ENCODE data around the gene HOXB4. TPM values are rescaled to one million over a fixed set of nuclear protein-coding genes. Genes with fewer than 3 reads are reported as not detected.

The HOXB4 gene
- polyA plus RNA-seq, 1 experiment, result 5.8 TPM

GRCh38 chr17:48549281-48549630 is 28.9 kb downstream of the HOXB4 start:
- Histone ChIP-seq H3K4me3 (ENCODE audit: low read depth, low read length) (no peak overlapping the region), H3K27me3 (ENCODE audit: control insufficient read depth, insufficient read depth, low read length) (no peaks in the 10 kb centered on the region), H3K27ac (ENCODE audit: low read depth, low read length) (peak overlapping the region; percentile 96), H3K9me3 (ENCODE audit: control insufficient read depth, insufficient read depth, low read length) (no peaks in the 10 kb centered on the region; the same call in 1 of the 2 replicates)
- no peak for DNase-seq (ENCODE audit: low read depth, low spot score)
- ChIA-PET CTCF (interaction anchor here (1.0 to 1.7 kb wide), 4 partner anchors 38 to 213 kb away, joined by 4 to 9 read pairs (median 5); partner anchors contain the start of gene HOXB5), POLR2A (interaction anchor here (1.0 to 3.8 kb wide), 5 partner anchors 8 to 49 kb away, joined by 3 to 12 read pairs (median 4); no protein-coding TSS in a partner anchor)
- TF ChIP-seq CTCF (IDR thresholded peaks at IDR 0.05; ENCODE audit: low read depth, low read length), result no peak

GRCh38 chr17:48548523-48549280 is 29.4 kb downstream of the HOXB4 start:
- H3K9me3 ChIP-seq (ENCODE audit: control insufficient read depth, insufficient read depth, low read length), result no peaks in the 10 kb centered on the region; the same call in 1 of the 2 replicates
- DNase-seq (ENCODE audit: low read depth, low spot score), result no peak
- peak overlapping the region; percentile 69 for H3K27ac ChIP-seq (ENCODE audit: low read depth, low read length)
- ChIA-PET POLR2A (interaction anchor here (1.0 to 3.8 kb wide), 6 partner anchors 8 to 50 kb away, joined by 3 to 12 read pairs (median 4); no protein-coding TSS in a partner anchor), CTCF (interaction anchor here (1.0 to 1.7 kb wide), 4 partner anchors 39 to 213 kb away, joined by 4 to 9 read pairs (median 5); partner anchors contain the start of gene HOXB5)
- H3K4me3 ChIP-seq (ENCODE audit: low read depth, low read length), result no peak overlapping the region
- TF ChIP-seq CTCF (IDR thresholded peaks at IDR 0.05; ENCODE audit: low read depth, low read length), result no peak
- H3K27me3 ChIP-seq (ENCODE audit: control insufficient read depth, insufficient read depth, low read length), result no peaks in the 10 kb centered on the region

- no peaks in the 10 kb centered on the region for H3K27me3 ChIP-seq (ENCODE audit: control insufficient read depth, insufficient read depth, low read length)
- H3K9me3 ChIP-seq (ENCODE audit: control insufficient read depth, insufficient read depth, low read length), result no peaks in the 10 kb centered on the region; the same call in 1 of the 2 replicates
- CTCF ChIA-PET, result interaction anchor here (1.2 to 1.6 kb wide), 4 partner anchors 55 to 212 kb away, joined by 4 to 5 read pairs (median 5); no protein-coding TSS in a partner anchor
- no peak for DNase-seq (ENCODE audit: low read depth, low spot score)
- POLR2A ChIA-PET, result interaction anchor here (0.9 to 1.8 kb wide), 11 partner anchors 9 to 62 kb away, joined by 3 to 8 read pairs (median 3); no protein-coding TSS in a partner anchor
- peak overlapping the region; percentile 84 for H3K27ac ChIP-seq (ENCODE audit: low read depth, low read length)
- H3K4me3 ChIP-seq (ENCODE audit: low read depth, low read length), result peak overlapping the region; percentile 47
- TF ChIP-seq CTCF (IDR thresholded peaks at IDR 0.05; ENCODE audit: low read depth, low read length), result no peak
These were observed 30.2 kb downstream of the HOXB4 start for GRCh38 chr17:48547808-48548522.

- no peaks in the 10 kb centered on the region for H3K27me3 ChIP-seq (ENCODE audit: control insufficient read depth, insufficient read depth, low read length)
- CTCF ChIA-PET, result interaction anchor here (0.9 to 1.6 kb wide), 6 partner anchors 42 to 212 kb away, joined by 3 to 5 read pairs (median 3); no protein-coding TSS in a partner anchor
These were observed 31.0 kb downstream of the HOXB4 start for GRCh38 chr17:48546924-48547807.

More at GRCh38 chr17:48546924-48547807, 31.0 kb downstream of the HOXB4 start:
- Histone ChIP-seq H3K27ac (ENCODE audit: low read depth, low read length) (peak overlapping the region; percentile 84), H3K4me3 (ENCODE audit: low read depth, low read length) (peak overlapping the region; percentile 47), H3K9me3 (ENCODE audit: control insufficient read depth, insufficient read depth, low read length) (no peaks in the 10 kb centered on the region; the same call in 1 of the 2 replicates)
- POLR2A ChIA-PET, result interaction anchor here (0.6 to 2.1 kb wide), 13 partner anchors 10 to 125 kb away, joined by 3 to 11 read pairs (median 4); no protein-coding TSS in a partner anchor
- no peak for DNase-seq (ENCODE audit: low read depth, low spot score)
- no peak for TF ChIP-seq CTCF (IDR thresholded peaks at IDR 0.05; ENCODE audit: low read depth, low read length)
